Coronary artery (tissue), 2 donors: ENCODE results near the gene SNAP25.

Source experiments
- DNase-seq: peaks from one replicate; pipeline ENCODE4 v3.0.0-alpha.2; 2017; ENCODE audit warnings: low spot score
- H3K27ac ChIP-seq, 2 donors: fragments of 200-600 bp; sonication (generic); one replicate each; pipeline ENCODE4 v1.5.1; 2016 to 2019
- H3K4me3 ChIP-seq: fragments of 200-600 bp; sonication (generic); 2 replicates; pipeline ENCODE4 v1.5.1; 2016; ENCODE audit warnings: mild to moderate bottlenecking, moderate library complexity
- CTCF ChIP-seq: fragments of 200-600 bp; sonication (generic); IDR thresholded peaks from one replicate; pipeline ENCODE4 v1.5.1; 2019; ENCODE audit warnings: antibody characterized with exemption

The SNAP25 gene

GRCh38 chr20:10177326-10177725 lies 41.3 kb upstream of the SNAP25 start:
- Histone ChIP-seq H3K4me3 (no peak overlapping the region), H3K27ac (no peak overlapping the region)
- no peak for DNase-seq
- no peak for TF ChIP-seq CTCF

GRCh38 chr20:10178091-10178490 lies 40.5 kb upstream of the SNAP25 start:
- TF ChIP-seq CTCF, result no peak
- no peak for DNase-seq
- no peak overlapping the region for H3K4me3 ChIP-seq
- H3K27ac ChIP-seq, result no peak overlapping the region

- Histone ChIP-seq H3K4me3 (no peak overlapping the region), H3K27ac (no peak overlapping the region)
- no peak for DNase-seq
- TF ChIP-seq CTCF, result no peak
These were observed 39.8 kb upstream of the SNAP25 start for GRCh38 chr20:10178727-10179313.

GRCh38 chr20:10179574-10180298 lies 38.9 kb upstream of the SNAP25 start:
- H3K4me3 ChIP-seq, result no peak overlapping the region
- TF ChIP-seq CTCF, result no peak

GRCh38 chr20:10180651-10181235 lies 37.9 kb upstream of the SNAP25 start:
- TF ChIP-seq CTCF, result no peak
- no peak overlapping the region for H3K4me3 ChIP-seq
- H3K27ac ChIP-seq, result no peak overlapping the region
- DNase-seq, result no peak

More at GRCh38 chr20:10179574-10180298, 38.9 kb upstream of the SNAP25 start:
- H3K27ac ChIP-seq, result no peak overlapping the region
- DNase-seq, result no peak

- no peak for TF ChIP-seq CTCF
- Histone ChIP-seq H3K27ac (no peak overlapping the region), H3K4me3 (no peak overlapping the region)
- no peak for DNase-seq
These were observed 32.7 kb upstream of the SNAP25 start for GRCh38 chr20:10185741-10186558.
